Measurements from ENCODE around the gene ARHGAP1.
"Not testable (repeated sequence)": the region's sequence is repeated elsewhere in the genome, so short reads cannot be mapped to it uniquely, and the experiment has no call there.

Gene ARHGAP1

DNA sequence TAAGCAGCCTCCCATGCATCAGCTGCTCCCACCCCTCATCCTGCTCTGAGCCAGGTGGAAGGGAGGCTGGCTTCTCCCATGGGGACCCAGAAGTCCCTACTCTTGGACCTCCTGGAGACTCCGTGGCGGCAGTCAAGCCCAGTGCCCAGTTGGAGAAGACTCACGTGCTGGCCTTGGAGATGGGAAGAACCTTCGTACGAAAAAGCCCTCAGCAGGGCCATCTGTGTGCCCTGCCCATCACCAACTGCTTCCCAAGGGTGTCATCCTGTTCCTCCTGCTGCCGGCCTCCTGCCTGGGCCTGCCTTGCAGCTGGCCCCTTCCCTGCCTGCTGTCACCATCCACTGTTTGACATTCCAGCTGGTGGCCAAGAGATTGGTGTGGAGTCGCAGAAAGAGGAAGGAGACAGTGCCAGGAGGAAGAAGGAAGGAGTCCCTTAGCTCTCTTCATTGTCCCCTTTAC lies 28.0 kb downstream of the ARHGAP1 start:
- no peak for DNase-seq (ENCODE audit: low read depth)

DNA sequence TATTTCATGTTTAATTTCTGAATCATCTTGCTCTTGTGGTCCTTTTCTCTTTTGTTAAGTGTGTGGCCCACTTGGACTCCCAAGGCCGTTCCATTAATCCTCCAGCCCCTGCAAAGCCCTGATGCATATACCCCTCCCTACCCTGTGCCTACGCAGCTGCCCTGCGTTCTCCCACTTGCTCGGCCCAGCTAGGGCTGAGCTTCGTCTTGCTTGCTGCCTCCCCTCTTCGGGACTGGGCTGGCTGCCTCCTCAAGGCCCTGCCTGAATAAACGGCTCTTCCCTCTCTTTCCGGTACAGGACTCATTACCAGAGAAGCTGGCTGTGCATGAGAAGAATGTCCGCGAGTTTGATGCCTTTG lies 28.5 kb downstream of the ARHGAP1 start:
- DNase-seq (ENCODE audit: low read depth), result no peak

DNA sequence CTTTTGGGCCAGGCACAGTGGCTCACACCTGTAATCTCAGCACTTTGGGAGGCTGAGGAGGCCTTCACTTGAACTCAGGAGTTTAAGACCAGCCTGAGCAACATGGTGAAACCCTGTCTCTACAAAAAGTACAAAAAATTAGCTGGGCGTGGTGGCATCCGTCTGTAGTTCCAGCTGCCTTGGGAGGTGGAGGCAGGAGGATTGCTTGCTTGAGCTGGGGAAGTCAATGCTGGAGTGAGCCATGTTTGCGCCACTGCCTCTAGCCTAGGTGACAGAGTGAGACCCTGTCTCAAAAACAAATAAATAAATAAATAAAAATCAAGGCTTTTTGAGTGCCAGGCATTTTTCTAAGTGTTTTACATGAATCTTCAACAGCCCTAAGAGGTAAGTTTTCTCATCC lies 29.9 kb downstream of the ARHGAP1 start:
- DNase-seq (ENCODE audit: low read depth), result not testable (repeated sequence)

DNA sequence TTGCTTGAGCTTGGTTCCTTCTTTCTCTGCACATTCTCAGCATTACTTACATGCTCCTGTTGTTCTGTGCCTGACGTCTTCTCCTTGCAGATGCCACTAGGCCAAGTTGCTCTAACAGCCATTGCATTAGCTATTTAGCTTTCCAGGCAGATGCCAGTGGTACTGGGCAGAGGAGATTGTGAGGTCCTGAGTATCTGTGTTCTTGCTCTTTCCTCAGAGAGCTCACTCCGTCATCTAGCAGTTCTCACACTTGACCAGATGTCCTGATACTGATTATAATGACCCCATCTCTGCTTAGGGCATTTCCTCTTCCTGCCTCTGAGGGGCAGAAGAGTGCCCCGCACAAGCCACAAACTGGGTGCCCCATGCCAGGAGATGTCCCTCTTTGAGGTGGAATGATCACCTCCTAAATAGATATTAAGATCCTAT lies 30.7 kb downstream of the ARHGAP1 start:
- DNase-seq (ENCODE audit: low read depth), result peak; percentile 41

DNA sequence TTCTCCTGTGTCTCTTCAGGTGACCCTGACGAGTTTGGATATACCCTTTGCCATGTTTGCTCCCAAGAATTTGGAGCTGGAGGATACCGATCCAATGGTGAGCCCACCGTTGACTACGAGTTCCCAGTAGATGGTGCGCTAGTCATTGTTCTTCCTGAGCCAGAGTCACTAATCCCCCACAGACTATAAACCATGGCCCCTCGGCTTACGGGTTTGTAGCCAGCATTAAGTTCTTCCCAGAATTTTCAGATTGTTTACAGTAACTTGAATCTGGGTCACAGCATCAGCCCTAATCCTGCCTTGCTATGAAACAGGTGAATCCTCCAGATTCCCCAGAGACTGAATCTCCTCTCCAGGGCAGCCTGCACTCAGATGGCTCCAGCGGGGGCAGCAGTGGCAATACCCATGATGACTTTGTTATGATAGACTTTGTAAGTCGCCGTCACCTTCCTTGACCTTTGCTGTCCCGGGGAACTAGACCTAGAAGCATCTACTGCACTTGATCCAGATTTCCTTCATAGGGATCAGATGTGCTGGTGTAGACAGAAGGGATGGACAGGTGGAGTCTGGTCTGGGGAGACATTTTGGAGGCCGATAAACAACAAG lies 31.8 kb downstream of the ARHGAP1 start:
- no peak for DNase-seq (ENCODE audit: low read depth)

DNA sequence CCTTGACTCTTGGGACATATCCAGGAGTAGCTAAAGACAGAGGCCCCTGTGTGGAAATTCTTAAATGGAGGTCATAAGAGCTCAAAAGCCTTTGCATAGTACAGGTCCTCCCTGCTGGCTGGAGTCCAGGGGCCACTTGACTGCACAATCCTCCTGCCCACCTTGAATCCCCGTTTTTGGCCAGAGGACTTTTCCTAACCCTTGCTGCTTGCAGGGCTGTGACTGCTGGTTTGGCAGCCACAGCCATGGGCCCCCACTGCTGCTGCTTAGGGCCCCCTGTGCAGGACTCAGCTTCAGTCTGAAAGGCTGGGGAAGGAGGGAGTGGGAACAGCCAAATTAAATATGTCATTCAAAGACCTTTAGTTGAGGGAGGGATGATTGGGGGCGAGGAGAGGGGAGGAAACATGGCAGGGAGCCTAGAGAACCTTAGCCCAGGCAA lies 33.4 kb downstream of the ARHGAP1 start:
- no peak for DNase-seq (ENCODE audit: low read depth)

DNA sequence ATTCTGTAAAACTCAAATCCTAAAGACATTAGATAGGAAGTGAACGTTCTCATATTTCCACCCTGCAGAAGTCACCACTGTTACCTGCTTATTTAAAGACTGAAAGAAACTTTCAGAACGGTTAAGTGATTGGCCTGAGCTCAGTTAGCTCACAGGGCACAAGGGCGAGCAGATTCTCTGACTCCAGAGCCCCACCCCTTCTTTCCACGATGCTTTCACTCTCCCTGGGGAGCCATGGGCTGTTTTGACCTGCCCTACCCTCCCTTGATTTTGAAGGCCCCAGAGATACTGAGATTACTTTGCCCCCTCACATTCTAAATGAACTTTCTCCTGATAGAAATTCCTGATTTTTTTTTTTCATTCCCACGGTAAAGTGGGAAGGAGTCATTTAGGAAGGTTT lies 33.9 kb downstream of the ARHGAP1 start:
- DNase-seq (ENCODE audit: low read depth), result no peak

DNA sequence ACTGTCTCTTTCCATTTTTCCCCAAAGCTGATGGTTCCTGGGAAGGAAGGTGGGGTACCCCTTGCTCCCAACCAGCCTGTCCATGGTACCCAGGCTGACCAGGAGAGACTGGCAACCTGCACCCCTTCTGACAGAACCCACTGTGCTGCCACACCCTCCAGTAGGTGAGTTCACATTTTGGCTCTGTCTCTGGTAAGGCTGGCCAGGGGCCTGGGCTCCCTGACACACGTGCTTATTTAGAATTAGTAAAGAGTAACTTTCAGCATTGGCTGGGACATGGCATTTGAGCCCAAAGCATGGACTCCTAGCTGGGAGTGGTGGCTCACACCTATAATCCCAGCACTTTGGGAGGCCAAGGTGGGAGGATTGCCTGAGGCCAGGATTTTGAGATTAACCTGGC lies 35.1 kb downstream of the ARHGAP1 start:
- no peak for DNase-seq (ENCODE audit: low read depth)

DNA sequence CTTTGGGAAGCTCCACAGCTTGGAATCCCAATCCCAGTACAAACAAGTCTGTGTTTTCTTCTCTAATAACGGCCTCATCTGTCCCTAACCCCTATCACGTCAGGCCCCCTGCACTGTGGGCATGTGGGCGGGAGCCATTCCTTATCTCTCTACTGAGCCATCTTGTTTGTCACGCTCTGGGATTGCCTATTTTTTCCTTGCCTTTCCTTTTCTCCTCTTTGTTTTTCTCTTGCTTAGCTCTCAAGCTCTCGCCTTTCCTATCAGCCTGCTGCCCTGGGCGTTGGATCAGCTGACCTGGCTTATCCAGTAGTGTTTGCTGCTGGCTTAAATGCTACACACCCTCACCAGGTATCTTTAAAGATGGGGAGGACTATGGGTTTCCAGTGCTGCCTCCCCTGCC lies 35.8 kb downstream of the ARHGAP1 start:
- DNase-seq (ENCODE audit: low read depth), result no peak

DNA sequence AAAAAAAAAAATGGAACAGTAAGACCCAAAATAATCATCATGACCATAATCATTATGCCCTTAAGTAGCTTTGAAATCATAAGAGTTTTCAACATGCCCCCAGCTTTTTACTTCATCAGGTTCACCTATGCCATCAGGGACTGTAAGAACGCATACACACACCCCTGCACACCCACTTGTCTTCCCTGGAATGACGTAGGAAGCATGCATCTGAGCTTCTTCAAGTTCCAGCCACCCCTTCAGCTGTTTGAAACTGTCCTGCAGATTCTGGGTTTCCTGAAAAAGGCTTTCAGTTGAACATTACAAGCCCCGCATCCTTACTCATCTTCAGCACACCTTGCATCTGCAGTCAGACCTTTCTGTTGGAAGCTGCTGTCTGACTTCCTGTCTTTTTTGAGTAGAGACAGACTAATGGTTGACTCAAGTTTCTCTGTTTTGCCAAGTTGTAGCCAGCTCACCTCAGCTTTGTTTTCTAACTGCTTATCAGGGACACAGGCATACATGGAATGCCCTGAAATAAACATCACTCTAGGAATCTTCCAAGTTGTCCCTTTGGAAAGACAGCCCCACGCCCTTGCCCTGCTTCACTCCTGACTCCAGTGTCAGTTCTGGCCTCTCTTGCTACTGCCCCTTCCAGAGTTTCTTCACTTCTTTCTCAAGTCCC lies 37.0 kb downstream of the ARHGAP1 start:
- no peak for DNase-seq (ENCODE audit: low read depth)

DNA sequence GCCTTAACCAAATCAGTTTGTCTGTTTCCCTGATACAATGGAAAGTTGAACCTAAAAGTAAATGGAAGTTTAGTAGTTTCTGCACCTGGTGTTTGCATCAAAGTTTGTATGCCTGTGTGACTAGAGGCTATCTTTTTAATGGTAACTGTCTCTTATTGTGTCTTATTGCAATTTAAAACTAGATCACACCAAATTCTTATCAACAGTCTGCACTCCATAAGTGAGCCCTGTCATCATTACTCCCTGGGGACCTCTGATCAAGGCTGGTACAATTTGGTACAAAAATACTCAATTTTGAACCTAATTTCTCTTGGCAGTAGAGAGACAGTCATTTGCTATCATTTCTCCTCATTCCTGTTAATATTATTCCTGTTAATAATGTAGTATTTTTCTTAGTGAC lies 38.1 kb downstream of the ARHGAP1 start:
- no peak for DNase-seq (ENCODE audit: low read depth)

DNA sequence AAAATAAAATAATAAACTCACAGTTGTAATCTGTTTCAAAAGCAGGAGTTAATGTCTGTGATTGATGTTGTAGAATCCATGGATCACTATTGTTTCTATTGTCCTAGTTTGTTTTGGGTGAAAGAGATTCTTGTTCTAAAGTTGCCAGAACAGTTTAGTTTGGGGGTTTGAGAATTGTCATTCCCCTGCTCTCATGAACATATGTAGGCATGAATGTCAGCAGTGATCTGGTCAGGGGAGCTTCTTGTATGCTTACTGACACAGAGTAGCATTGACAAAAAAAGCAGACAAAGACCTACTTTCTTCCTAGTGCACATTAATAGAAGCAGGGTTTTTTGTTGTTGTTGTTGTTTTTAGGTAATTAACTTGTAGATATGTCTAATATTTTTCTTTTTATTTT lies 38.6 kb downstream of the ARHGAP1 start:
- no peak for DNase-seq (ENCODE audit: low read depth)

DNA sequence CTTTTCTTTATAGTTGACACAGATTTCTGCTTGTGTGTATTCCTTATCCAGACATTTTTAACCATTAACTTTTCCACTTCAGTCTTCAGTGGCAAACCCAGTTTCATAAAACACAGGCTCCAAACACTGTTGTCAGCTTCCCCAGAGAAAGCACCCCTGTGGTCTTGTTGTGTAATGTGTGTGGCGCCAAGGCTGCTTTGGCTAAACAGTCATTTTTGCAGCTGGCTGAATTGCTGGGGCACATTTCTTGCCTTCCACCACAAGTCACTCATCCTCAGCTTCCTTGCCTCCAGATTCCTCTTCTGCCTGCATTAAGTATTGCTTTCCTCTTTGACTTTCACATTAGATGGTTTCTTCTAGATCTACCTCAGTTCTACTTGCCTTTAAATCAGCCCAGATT lies 40.5 kb downstream of the ARHGAP1 start:
- DNase-seq (ENCODE audit: low read depth), result peak; percentile 96

DNA sequence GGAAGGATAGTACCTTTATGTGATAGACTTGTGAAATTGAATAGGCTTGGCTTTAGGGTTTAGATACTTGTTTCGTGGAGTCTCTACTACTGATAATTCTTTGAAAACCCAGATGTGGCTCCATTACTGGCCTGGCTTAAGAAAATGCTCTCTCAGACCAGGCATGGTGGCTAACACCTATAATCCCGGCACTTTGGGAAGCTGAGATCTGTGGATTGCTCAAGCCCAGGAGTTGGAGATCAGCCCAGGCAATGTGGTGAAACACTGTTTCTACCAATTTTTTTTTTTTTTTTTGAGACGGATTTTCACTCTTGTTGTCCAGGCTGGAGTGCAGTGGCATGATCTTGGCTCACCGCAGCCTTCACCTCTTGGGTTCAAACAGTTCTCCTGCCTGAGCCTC lies 42.2 kb downstream of the ARHGAP1 start:
- DNase-seq (ENCODE audit: low read depth), result peak; percentile 92

DNA sequence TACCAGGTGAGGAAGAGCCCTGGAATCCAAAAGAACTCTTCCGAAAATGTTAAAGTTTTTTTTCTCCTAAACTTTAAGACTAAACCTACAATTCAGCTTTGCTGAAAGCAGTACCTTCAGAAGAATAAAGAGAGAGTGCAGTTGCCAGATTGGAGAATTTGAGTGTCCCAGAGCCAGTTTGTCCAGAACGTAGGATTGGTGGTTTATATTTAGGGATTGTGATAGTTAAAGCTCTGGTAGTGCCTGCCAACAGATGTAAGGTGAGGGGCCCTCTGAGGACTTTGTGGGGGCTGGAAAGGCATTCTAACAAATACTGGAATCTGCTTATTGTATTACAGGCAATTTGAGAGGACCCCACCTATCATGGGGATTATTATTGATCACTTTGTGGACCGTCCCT lies 43.2 kb downstream of the ARHGAP1 start:
- no peak for DNase-seq (ENCODE audit: low read depth)

DNA sequence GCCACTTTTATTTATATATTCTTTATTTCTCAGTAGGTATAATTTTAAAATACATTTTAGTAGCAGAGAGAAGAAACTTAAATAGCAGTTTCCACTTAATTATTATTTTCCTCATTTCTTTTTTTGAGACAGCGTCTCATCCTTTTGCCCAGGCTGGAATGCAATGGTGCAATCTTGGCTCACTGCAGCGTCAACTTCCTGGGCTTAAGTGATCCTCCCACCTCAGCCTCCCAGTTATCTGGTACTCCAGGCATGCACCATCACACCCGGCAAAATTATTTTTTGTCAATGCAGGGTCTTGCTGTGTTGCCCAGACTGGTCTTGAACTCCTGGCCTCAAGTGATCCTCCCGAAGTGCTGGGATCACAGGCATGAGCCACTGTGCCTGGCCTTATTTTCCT lies 44.8 kb downstream of the ARHGAP1 start:
- DNase-seq (ENCODE audit: low read depth), result peak; percentile 84

DNA sequence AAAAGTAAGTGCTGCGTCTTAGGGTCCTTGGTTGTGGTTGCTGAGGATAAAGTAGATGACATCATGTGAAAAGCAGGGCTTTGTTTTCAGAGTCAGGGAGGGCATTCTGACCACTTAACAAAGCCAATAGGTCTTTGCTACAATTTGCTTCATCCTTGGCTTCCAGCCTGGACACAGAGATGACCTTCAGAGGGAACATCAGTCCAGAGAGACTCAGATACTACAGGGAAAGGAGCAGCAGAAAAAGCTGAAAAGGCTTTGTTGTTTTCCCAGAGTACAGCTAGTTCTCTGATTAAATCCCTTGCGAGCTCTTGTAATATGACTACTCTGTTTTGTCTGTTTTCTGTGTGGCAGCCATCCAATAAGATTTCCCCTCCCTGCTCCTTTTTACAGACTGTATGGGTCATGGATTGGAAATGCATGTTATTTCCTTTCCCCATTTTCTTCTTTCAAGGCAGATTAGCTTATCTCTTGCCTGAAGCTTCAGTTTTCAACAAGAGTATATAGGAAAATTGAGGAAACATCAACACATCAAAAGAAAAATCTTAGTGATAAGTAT lies 51.2 kb downstream of the ARHGAP1 start:
- peak; percentile 99 for DNase-seq (ENCODE audit: low read depth)

DNA sequence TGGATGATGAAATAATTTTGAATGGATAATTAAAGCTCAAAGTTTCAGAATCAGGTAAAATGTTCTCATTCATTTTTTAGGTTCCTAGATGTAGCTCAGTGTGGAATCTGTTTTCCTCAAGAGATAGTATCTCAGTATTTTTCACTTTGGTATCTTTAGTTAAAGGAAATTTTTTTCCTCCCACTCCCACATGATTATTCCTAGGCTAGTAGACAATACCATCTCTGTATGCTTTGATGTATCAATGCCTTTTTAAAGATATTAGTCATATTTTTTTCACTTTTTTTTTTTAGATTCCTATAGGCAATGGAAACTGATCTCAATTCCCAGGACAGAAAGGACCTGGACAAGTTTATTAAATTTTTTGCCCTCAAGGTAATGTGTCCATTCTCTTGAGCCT lies 56.4 kb downstream of the ARHGAP1 start:
- DNase-seq (ENCODE audit: low read depth), result no peak

DNA sequence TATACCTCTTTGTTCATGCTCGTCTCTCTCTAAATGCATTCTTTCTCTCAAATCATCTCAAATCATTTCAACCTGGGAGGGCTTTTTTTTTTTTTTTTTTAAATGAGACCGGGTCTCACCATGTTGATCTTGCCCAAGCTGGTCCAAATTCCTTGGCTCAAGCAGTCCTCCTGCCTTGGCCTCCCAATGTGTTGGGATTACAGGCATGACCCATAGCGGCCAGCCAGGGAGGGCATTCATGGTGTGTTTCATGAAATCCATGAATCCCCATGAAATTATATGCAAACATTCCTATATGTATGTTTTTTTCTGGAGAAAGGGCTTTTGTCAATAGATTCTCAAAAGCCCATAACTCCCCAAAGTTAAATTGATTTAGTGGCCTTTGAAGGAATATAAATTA lies 56.9 kb downstream of the ARHGAP1 start:
- DNase-seq (ENCODE audit: low read depth), result no peak

DNA sequence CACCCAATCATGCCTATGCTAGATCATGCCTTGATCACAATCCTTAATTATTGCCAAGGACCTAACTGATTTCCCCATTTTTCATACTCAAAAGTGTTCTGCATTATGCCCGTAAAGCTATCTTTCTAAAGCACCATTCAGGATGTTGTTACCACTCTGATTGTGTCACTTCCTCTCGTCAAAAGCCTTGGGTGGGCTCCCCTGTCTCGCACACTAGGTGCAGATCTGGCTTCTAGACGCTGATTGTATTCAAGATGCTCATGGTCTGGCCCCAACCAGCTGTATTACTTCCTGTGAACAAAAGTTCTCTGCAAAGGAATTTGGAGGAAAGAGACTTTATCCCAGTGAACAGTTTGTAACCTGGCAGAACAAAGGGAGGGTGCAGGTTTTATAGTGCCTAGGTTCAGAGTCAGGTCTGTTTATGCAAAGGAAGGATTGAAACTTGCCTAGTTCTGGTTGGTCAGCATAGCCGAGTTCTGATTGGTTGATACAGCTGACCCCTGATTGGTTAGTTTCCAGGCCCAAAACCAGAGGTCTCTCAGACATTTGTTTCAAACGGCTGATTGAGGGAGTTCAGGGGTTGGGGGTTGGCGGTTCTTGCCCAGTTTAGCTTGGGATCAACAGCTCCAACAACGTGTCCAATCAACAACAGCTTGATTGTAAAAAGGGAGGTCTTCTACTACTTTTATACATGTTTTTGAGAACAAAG lies 57.6 kb downstream of the ARHGAP1 start:
- DNase-seq (ENCODE audit: low read depth), result no peak

DNA sequence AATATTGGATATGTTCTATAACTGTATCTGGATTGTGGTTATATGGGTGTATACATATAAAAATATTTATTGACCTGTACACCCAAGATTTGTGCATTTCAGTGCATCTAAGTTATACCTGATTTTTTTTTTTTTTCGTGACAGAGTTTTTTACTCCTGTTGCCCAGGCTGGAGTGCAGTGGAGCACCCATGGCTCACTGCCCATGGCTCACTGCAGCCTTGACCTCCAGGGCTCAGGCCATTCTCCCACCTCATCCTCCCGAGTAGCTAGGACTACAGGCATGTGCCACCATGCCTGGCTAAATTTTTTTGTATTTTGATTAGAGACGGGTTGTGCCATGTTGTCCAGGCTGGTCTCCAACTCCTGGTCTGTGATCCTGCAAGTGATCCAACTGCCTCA lies 58.8 kb downstream of the ARHGAP1 start:
- DNase-seq (ENCODE audit: low read depth), result no peak

DNA sequence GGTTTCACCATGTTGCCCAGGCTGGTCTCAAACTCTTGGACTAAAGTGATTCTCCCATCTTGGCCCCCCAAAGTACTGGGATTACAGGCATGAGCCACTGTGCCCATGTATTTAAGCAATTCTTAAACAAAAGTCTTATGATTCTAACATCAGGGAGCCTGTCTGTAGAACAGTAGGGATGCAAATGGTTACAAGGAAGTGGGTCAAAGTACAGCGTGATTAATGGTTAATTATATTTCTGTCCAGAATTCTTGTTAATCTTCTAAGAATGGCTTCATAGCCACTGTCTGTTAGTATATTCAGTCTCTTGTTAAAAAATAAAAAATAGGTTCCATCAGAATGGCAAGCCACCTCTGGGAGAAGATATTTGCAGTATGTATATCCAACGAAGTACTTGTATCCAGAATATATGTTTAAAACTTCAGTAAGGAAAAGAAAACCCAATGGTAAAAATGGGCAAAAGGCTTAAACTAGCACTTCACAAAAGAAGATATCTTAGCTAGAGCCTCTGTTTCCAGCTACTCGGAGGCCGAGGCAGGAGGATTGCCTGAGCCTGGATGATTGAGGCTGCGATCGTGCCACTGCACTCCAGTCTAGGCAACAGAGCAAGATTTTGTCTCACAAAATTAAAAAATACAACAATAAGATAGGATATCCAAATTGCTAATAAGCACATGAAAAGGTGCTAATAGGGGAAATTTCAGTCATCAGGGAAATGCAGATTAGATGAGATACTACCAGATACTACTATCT lies 60.2 kb downstream of the ARHGAP1 start:
- no peak for DNase-seq (ENCODE audit: low read depth)

Data from iris pigment epithelial cell (primary cell).